MCF 10A (cell line): ENCODE measurements around the gene VAV2. TPM values are rescaled to one million over a fixed set of nuclear protein-coding genes. Genes with fewer than 3 reads are reported as not detected.

Experiments
- BruUV-seq: library from RNA; stranded (reverse); fragments of 400-500 nt; replicated peaks from 2 replicates; lab custom pipeline; 2021; lab: Mats Ljungman, UMichigan
- CTCF ChIA-PET: fragments of 300-600 bp; sonication (Branson Sonifier 250); formaldehyde crosslinking; extraction: SDS; loops from one replicate; lab custom pipeline; 2021; ENCODE audit warnings: antibody characterized with exemption, inconsistent platforms; lab: Yijun Ruan, JAX
- POLR2A ChIA-PET: fragments of 300-600, 350-650 bp; sonication (Branson Sonifier 250); formaldehyde crosslinking; extraction: SDS; loops from one replicate; lab custom pipeline; 2020; ENCODE audit warnings: antibody characterized with exemption, inconsistent platforms; lab: Yijun Ruan, JAX
- DNase-seq: peaks from one replicate; pipeline ENCODE4 v3.0.0-alpha.2; 2018; ENCODE audit not compliant: unreplicated experiment
- H3K27ac Mint-ChIP-seq: one replicate; pipeline ENCODE4 v1.8.0; 2022; ENCODE audit warnings: mild to moderate bottlenecking, low read depth, mixed read lengths; ENCODE audit not compliant: unreplicated experiment
- H3K27me3 Mint-ChIP-seq: one replicate; pipeline ENCODE4 v1.8.0; 2022; ENCODE audit warnings: mixed read lengths; ENCODE audit not compliant: insufficient read depth, unreplicated experiment
- H3K36me3 Mint-ChIP-seq: one replicate; pipeline ENCODE4 v1.8.0; 2022; ENCODE audit warnings: mild to moderate bottlenecking, moderate library complexity, mixed read lengths; ENCODE audit not compliant: insufficient read depth, unreplicated experiment
- H3K4me1 Mint-ChIP-seq: one replicate; pipeline ENCODE4 v1.8.0; 2022; ENCODE audit warnings: mixed read lengths; ENCODE audit not compliant: insufficient read depth, unreplicated experiment
- H3K4me3 Mint-ChIP-seq: one replicate; pipeline ENCODE4 v1.8.0; 2022; ENCODE audit warnings: mild to moderate bottlenecking, moderate library complexity, mixed read lengths; ENCODE audit not compliant: unreplicated experiment
- H3K9me3 Mint-ChIP-seq: one replicate; pipeline ENCODE4 v1.8.0; 2022; ENCODE audit warnings: mixed read lengths; ENCODE audit not compliant: unreplicated experiment
- intact Hi-C: fragments of 100-400 bp; cut with micrococcal nuclease; formaldehyde crosslinking; loops from 2 replicates; pipeline ENCODE4 v1.14.1; 2022
- total RNA-seq: library from RNA; stranded (reverse); gene quantifications from 2 replicates; pipeline ENCODE4 v1.2.3, GENCODE V29; 2022
- TF ChIP-seq, protein P1 (sequence below): fragments of 200-600 bp; IDR thresholded peaks from one replicate; pipeline ENCODE4 v1.8.0; 2022; ENCODE audit warnings: antibody characterized with exemption, mild to moderate bottlenecking; ENCODE audit not compliant: unreplicated experiment

Gene VAV2
- total RNA-seq, 1 experiment from 2014 or later = 31.0 TPM

DNA sequence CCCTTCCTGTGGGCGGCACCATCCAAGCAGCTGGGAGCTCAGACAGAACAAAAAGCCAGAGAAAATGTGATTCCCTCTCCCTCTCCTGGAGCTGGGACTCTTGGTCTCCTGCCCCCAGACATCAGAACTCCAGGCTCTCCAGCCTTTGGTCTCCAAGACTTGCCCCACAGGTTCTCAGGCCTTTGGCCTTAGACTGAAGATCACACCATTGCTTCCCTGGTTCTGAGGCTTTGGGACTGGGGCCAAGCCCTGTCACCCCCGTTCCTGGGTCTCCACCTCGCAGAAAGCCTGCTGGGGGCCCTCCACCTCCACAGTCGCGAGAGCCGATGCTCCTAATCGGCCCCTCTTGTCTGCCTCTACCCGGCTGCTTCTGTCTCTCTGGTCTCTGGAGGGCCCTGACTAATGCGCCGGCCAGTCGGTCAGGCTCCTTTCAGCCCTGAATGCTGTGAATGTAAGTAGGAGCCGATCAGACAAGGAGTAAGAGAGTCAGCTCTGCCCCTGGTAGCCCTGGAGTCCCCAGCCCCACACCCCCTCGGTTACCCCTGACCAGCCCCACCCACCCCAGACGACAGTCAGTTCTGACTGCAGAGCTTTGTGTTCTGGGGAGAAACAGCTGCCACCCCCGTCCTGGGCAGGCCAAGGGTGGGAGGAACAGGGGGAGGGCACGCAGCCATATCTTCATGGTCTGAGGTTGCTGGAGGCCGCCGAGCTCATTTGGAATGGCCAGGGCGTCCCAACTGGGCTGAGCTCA, 57.5 kb downstream of the VAV2 start:
- no peak for DNase-seq
- BruUV-seq = no TSS peak
- Mint-ChIP-seq H3K4me3 (no peak overlapping the region), H3K9me3 (peaks cover 10% of the 10 kb centered on the region), H3K36me3 (peaks cover 38% of the 10 kb centered on the region), H3K27me3 (no peaks in the 10 kb centered on the region), H3K27ac (no peak overlapping the region), H3K4me1 (no peaks in the 10 kb centered on the region)
- intact Hi-C loops = no loop called here
- ChIA-PET CTCF (interaction anchor here (1.0 kb wide), 1 partner anchor 59 kb away, joined by 3 read pairs; no protein-coding TSS in a partner anchor), POLR2A (no interaction called here)
- TF ChIP-seq, protein P1, sequence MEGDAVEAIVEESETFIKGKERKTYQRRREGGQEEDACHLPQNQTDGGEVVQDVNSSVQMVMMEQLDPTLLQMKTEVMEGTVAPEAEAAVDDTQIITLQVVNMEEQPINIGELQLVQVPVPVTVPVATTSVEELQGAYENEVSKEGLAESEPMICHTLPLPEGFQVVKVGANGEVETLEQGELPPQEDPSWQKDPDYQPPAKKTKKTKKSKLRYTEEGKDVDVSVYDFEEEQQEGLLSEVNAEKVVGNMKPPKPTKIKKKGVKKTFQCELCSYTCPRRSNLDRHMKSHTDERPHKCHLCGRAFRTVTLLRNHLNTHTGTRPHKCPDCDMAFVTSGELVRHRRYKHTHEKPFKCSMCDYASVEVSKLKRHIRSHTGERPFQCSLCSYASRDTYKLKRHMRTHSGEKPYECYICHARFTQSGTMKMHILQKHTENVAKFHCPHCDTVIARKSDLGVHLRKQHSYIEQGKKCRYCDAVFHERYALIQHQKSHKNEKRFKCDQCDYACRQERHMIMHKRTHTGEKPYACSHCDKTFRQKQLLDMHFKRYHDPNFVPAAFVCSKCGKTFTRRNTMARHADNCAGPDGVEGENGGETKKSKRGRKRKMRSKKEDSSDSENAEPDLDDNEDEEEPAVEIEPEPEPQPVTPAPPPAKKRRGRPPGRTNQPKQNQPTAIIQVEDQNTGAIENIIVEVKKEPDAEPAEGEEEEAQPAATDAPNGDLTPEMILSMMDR = no peak

DNA sequence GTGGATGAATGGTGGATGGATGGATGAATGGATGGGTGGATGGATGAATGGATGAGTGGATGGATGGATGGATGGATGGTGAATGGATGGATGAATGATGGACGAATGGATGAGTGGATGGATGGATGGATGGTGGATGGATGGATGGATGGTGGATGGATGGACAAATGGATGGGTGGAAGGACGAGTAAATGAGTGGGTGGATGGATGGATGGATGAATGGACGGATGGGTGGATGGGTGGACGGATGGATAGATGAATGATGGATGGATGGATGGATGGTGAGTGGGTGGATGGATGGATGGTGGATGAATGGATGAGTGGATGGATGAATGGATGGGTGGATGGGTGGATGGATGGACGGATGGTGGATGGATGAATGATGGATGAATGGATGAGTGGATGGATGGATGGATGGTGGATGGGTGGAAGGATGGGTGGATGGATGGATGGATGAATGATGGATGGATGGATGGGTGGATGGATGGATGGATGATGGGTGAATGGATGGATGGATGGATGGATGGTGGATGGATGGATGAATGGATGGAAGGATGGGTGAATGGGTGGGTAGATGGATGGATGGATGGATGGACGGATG, 58.6 kb downstream of the VAV2 start:
- Mint-ChIP-seq H3K27me3 (no peaks in the 10 kb centered on the region), H3K4me3 (no peak overlapping the region), H3K4me1 (no peaks in the 10 kb centered on the region), H3K9me3 (peaks cover 10% of the 10 kb centered on the region), H3K27ac (no peak overlapping the region), H3K36me3 (peaks cover 39% of the 10 kb centered on the region)
- CTCF ChIA-PET = no interaction called here
- POLR2A ChIA-PET = no interaction called here
- intact Hi-C loops = no loop called here
- DNase-seq = no peak
- no TSS peak for BruUV-seq
- TF ChIP-seq, protein P1 = no peak

DNA sequence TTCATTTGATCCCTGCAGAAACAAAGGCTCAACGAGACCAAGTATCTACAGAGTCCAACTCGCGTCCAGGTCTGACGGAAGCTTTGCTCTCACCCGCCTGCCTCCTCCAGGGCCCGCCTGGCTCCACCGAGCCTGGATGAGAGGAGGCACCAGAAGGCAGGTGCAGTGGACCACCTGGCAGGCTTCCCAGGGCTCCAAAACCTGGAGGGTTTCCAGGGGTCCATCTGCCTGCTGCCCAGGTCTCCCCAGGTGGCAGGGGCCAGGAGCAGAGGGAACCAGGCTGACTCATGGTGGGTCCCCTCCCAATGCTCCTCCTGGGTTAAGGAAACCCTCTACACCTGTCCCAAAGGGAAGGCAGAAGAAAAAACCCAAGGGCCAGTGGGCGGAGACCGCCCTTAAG, 59.5 kb downstream of the VAV2 start:
- H3K27ac Mint-ChIP-seq = no peak overlapping the region
- ChIA-PET CTCF (no interaction called here), POLR2A (no interaction called here)
- peaks cover 10% of the 10 kb centered on the region for H3K9me3 Mint-ChIP-seq
- no peak overlapping the region for H3K4me3 Mint-ChIP-seq
- intact Hi-C loops = no loop called here
- H3K4me1 Mint-ChIP-seq = peaks cover 1% of the 10 kb centered on the region
- TF ChIP-seq, protein P1 = no peak
- no peaks in the 10 kb centered on the region for H3K27me3 Mint-ChIP-seq
- H3K36me3 Mint-ChIP-seq = peaks cover 39% of the 10 kb centered on the region
- no TSS peak for BruUV-seq
- DNase-seq = no peak

DNA sequence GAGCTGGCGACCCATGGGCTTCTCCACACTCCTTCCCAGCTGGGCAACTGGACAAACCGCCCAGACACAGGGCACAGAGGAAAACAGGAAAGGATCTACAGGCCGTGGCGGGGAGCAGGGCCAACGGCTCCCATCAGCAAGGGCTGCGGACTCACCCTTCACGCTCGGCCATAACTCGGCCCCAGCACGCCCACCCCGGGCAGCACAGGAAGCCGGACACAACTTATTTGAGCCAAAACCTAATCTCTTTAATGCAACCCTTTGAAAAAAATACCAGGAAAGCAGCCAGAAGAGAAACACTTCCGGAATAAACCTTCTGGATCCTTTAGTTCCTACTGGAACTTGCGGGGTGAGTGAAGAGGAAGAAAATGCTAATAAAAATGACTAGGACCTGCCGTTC, 59.9 kb downstream of the VAV2 start:
- Mint-ChIP-seq H3K4me1 (peaks cover 6% of the 10 kb centered on the region), H3K9me3 (peaks cover 10% of the 10 kb centered on the region), H3K4me3 (no peak overlapping the region), H3K27me3 (no peaks in the 10 kb centered on the region), H3K27ac (no peak overlapping the region), H3K36me3 (peaks cover 39% of the 10 kb centered on the region)
- ChIA-PET CTCF (no interaction called here), POLR2A (no interaction called here)
- TF ChIP-seq, protein P1 = no peak
- BruUV-seq = no TSS peak
- intact Hi-C loops = no loop called here
- DNase-seq = no peak
